ENCODE measurements around the gene CYP2A7.
A peak's percentile ranks its signal among the peaks of the same experiment; 100 is the strongest.
"Not testable (repeated sequence)": the region's sequence is repeated elsewhere in the genome, so short reads cannot be mapped to it uniquely, and the experiment has no call there.

CYP2A7 gene

DNA sequence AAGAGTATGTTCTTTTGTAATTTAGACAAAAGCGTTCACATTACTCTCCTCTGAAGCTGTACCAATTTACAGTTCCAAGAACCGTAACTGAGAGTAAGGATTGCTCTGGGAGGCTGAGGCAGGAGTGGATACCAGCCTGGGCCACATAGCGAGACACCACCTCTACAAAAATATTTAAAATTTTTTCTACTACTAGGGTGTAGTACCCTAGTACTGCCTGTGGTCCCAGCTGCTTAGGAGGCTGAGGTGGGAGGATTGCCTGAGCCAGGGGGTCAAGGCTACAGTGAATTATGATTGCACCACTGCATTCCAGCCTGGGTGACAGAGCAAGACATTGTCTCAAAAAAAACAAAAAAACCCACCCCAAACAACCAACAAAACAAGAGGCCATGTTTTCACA, 19.7 kb downstream of the CYP2A7 start:
- H3K4me3 ChIP-seq (ENCODE audit: low read depth, low read length): no peak overlapping the region
- no peak for TF ChIP-seq ZNF23 (tag by site-specific recombination; IDR thresholded peaks at IDR 0.05; ENCODE audit: borderline replicate concordance)
- TF ChIP-seq, protein P1, sequence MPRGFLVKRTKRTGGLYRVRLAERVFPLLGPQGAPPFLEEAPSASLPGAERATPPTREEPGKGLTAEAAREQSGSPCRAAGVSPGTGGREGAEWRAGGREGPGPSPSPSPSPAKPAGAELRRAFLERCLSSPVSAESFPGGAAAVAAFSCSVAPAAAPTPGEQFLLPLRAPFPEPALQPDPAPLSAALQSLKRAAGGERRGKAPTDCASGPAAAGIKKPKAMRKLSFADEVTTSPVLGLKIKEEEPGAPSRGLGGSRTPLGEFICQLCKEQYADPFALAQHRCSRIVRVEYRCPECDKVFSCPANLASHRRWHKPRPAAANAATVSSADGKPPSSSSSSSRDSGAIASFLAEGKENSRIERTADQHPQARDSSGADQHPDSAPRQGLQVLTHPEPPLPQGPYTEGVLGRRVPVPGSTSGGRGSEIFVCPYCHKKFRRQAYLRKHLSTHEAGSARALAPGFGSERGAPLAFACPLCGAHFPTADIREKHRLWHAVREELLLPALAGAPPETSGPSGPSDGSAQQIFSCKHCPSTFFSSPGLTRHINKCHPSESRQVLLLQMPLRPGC (tag by site-specific recombination; IDR thresholded peaks at IDR 0.05): no peak
- TF ChIP-seq ZNF335 (tag by site-specific recombination; conservative IDR thresholded peaks at IDR 0.05): peak; percentile 35; the same call in 1 of the 2 replicates
- TF ChIP-seq ZBTB1 (tag by site-specific recombination; IDR thresholded peaks at IDR 0.05): no peak
- POLR2A ChIA-PET: interaction anchor here (0.8 to 0.9 kb wide), 2 partner anchors 59 to 112 kb away, joined by 3 to 4 read pairs; partner anchors contain the start of gene ACTMAP
- H3K36me3 ChIP-seq (ENCODE audit: control insufficient read depth in 2 of 2, insufficient read depth in 1 of 2, low read length in 2 of 2): no peaks in the 10 kb centered on the region; a peak in 1 of 3 replicates
- CTCF ChIA-PET: interaction anchor here (0.6 to 1.8 kb wide), 12 partner anchors 9 to 1412 kb away, joined by 3 to 5 read pairs (median 4); no protein-coding TSS in a partner anchor
- peaks cover 17% of the 10 kb centered on the region for H3K4me1 ChIP-seq (ENCODE audit: control insufficient read depth, insufficient read depth, low read length)
- peak overlapping the region; percentile 47; the same call in 1 of the 2 replicates for H3K27ac ChIP-seq (ENCODE audit: extremely low read depth, low read depth, low read length)
- no peaks in the 10 kb centered on the region for H3K9me3 ChIP-seq (ENCODE audit: control insufficient read depth, insufficient read depth, low read depth, low read length)

DNA sequence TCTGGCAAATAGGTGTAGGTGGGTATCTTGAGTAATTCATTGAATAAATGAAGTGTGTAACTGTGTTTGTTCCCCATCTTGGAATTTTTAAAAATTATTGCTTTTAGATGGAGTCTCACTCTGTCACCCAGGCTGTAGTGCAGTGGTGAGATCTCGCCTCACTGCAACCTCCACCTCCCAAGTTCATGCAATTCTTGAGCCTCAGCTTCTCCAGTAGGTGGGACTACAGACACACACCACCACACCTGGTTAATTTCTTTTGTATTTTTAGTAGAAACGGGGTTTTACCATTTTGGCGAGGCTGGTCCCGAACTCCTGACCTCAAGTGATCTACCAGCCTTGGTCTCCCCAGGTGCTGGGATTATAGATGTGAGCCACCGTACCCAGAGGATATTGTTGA, 23.9 kb downstream of the CYP2A7 start:
- Histone ChIP-seq H3K27ac (ENCODE audit: extremely low read depth, low read depth, low read length) (no peak overlapping the region), H3K4me1 (ENCODE audit: control insufficient read depth, insufficient read depth, low read length) (peaks cover 9% of the 10 kb centered on the region), H3K9me3 (ENCODE audit: control insufficient read depth, insufficient read depth, low read depth, low read length) (no peaks in the 10 kb centered on the region), H3K36me3 (ENCODE audit: control insufficient read depth in 2 of 2, insufficient read depth in 1 of 2, low read length in 2 of 2) (no peaks in the 10 kb centered on the region; a peak in 1 of 3 replicates), H3K4me3 (ENCODE audit: low read depth, low read length) (no peak overlapping the region)
- CTCF ChIA-PET: interaction anchor here (1.0 to 1.1 kb wide), 2 partner anchors 38 to 51 kb away, joined by 3 to 4 read pairs; no protein-coding TSS in a partner anchor
- no peak for TF ChIP-seq KLF8 (tag by site-specific recombination; IDR thresholded peaks at IDR 0.05)
- TF ChIP-seq, protein P2, sequence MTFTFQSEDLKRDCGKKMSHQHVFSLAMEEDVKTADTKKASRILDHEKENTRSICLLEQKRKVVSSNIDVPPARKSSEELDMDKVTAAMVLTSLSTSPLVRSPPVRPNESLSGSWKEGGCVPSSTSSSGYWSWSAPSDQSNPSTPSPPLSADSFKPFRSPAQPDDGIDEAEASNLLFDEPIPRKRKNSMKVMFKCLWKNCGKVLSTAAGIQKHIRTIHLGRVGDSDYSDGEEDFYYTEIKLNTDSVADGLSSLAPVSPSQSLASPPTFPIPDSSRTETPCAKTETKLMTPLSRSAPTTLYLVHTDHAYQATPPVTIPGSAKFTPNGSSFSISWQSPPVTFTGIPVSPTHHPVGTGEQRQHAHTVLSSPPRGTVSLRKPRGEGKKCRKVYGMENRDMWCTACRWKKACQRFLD (tag by site-specific recombination; IDR thresholded peaks at IDR 0.05): no peak
- TF ChIP-seq IKZF3 (tag by site-specific recombination; IDR thresholded peaks at IDR 0.05): no peak
- TF ChIP-seq, protein P3, sequence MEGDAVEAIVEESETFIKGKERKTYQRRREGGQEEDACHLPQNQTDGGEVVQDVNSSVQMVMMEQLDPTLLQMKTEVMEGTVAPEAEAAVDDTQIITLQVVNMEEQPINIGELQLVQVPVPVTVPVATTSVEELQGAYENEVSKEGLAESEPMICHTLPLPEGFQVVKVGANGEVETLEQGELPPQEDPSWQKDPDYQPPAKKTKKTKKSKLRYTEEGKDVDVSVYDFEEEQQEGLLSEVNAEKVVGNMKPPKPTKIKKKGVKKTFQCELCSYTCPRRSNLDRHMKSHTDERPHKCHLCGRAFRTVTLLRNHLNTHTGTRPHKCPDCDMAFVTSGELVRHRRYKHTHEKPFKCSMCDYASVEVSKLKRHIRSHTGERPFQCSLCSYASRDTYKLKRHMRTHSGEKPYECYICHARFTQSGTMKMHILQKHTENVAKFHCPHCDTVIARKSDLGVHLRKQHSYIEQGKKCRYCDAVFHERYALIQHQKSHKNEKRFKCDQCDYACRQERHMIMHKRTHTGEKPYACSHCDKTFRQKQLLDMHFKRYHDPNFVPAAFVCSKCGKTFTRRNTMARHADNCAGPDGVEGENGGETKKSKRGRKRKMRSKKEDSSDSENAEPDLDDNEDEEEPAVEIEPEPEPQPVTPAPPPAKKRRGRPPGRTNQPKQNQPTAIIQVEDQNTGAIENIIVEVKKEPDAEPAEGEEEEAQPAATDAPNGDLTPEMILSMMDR (tag by site-specific recombination; IDR thresholded peaks at IDR 0.05): peak; percentile 50; the same call in 1 of the 2 replicates
- TF ChIP-seq ZNF792 (tag by site-specific recombination; IDR thresholded peaks at IDR 0.05): no peak
- POLR2A ChIA-PET: interaction anchor here (0.5 kb wide), 1 partner anchor 147 kb away, joined by 4 read pairs; no protein-coding TSS in a partner anchor

DNA sequence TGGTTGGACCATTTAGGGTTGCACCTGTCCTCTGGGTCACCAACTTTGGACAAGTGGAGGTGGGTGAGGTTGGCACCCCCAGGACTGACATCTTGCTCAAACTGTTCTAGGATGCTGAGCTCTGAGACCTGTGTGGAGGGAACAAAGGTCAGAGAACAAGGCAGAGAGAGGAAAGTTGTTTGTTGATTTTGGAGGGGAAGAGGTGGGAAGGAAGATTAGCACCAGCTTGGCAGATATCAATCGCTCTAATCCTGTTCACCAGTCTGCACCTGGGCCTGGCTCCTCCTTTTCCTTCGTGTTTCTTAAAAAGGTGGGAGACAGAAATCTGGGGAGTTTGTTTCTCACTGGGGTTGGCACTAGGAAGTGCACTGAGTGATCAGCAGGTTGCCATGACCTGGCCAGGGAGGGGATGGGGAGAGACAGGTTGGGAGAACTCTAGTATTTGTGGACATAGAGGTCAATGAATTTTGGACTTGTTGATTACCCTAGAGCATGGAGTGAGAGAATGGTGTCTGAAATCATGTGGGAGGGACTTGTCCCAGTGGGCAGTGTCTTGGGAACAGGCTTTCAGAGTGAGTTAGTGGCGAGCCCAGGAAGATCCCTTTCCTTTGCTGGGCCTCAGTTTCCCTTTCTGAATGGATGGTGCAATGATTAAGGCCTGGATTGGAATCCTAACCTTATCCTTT, 29.4 kb downstream of the CYP2A7 start:
- peak; percentile 53 for TF ChIP-seq SCRT2 (tag by site-specific recombination; IDR thresholded peaks at IDR 0.05)
- POLR2A ChIA-PET, CTCF ChIA-PET: not testable (repeated sequence)

DNA sequence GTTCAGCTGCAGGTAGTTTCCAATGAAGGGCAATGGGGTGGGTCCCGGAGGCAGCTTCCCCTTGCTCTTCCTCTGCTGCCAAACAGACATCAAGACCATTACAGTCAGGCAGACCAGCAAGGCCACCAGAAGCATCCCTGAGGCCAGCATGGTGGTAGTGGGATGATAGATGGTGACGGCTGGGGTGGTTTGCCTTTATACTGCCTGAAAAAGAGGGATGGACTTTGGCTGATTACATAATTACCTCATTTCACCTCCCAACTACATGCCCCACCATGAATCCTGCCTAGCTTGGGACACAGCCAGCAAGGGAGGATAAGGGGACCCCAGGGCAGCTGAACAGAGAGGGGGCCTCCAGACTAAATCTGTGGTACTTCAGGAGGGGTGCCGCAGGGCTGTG, 31.8 kb downstream of the CYP2A7 start, which contains the start of gene CYP2A6:
Gene CYP2A6 (minus strand): TSS at position 171 of the 400 bp plus-strand sequence. CDS start 21 bp downstream, at position 150.
- H3K9me3 ChIP-seq (ENCODE audit: control insufficient read depth, insufficient read depth, low read depth, low read length); H3K4me1 ChIP-seq (ENCODE audit: control insufficient read depth, insufficient read depth, low read length); H3K27ac ChIP-seq (ENCODE audit: extremely low read depth, low read depth, low read length); H3K36me3 ChIP-seq (ENCODE audit: control insufficient read depth in 2 of 2, insufficient read depth in 1 of 2, low read length in 2 of 2); H3K4me3 ChIP-seq (ENCODE audit: low read depth, low read length); POLR2A ChIA-PET: not testable (repeated sequence)
- CTCF ChIA-PET: interaction anchor here (0.6 to 1.1 kb wide), 2 partner anchors 44 to 124 kb away, joined by 3 to 4 read pairs; no protein-coding TSS in a partner anchor

More for the DNA sequence above, 29.4 kb downstream of the CYP2A7 start:
- H3K36me3 ChIP-seq (ENCODE audit: control insufficient read depth in 2 of 2, insufficient read depth in 1 of 2, low read length in 2 of 2); H3K4me1 ChIP-seq (ENCODE audit: control insufficient read depth, insufficient read depth, low read length); H3K9me3 ChIP-seq (ENCODE audit: control insufficient read depth, insufficient read depth, low read depth, low read length); H3K4me3 ChIP-seq (ENCODE audit: low read depth, low read length); H3K27ac ChIP-seq (ENCODE audit: extremely low read depth, low read depth, low read length): not testable (repeated sequence)
